Ovary (tissue), 9 donors: ENCODE data around the gene SOWAHD. TPM values are rescaled to one million over a fixed set of nuclear protein-coding genes. Genes with fewer than 3 reads are reported as not detected.
"Not testable (repeated sequence)": the region's sequence is repeated elsewhere in the genome, so short reads cannot be mapped to it uniquely, and the experiment has no call there.

ENCODE experiments used
- DNase-seq, 5 donors: peaks; one replicate each; pipeline ENCODE4 v3.0.0-alpha.2; 2019 to 2020
- H3K27ac ChIP-seq, 2 donors: fragments of 200-600 bp; one replicate each; pipeline versions ENCODE4 v1.5.1 to v1.8.0; 2019 to 2022
- H3K27me3 ChIP-seq: fragments of 200-600 bp; one replicate; pipeline ENCODE4 v1.8.0; 2022
- H3K36me3 ChIP-seq: fragments of 200-600 bp; sonication (generic); one replicate; pipeline ENCODE4 v1.5.1; 2019
- H3K4me1 ChIP-seq: one replicate; pipeline ENCODE4 v1.8.1; 2013; ENCODE audit warnings: mild to moderate bottlenecking, moderate library complexity; ENCODE audit not compliant: insufficient read depth
- H3K4me3 ChIP-seq: fragments of 200-600 bp; sonication (generic); one replicate; pipeline ENCODE4 v1.5.1; 2017
- H3K9me3 ChIP-seq, 2 donors: fragments of 200-600 bp in 1 of 2; sonication (generic) in 1 of 2; one replicate each; pipeline versions ENCODE4 v1.5.1 to v1.8.1; 2013 to 2019; ENCODE audit warnings: mild to moderate bottlenecking in 1 of 2, moderate library complexity in 1 of 2
- EP300 ChIP-seq: sonication (generic); formaldehyde crosslinking; IDR thresholded peaks from one replicate; pipeline ENCODE4 v1.6.1; 2017; ENCODE audit warnings: antibody characterized with exemption
- POLR2A ChIP-seq: fragments of 450-650 bp; IDR thresholded peaks from one replicate; pipeline ENCODE4 v1.6.1; 2017; ENCODE audit warnings: antibody characterized with exemption, mild to moderate bottlenecking, moderate library complexity
- WGBS, 3 donors: extraction: QIAGEN DNeasy Blood & Tissue Kit in 1 of 3; methylation state at CpG; one replicate each; pipeline versions ENCODE4 v1.1.5 to v1.1.7; 2013 to 2017; 5-methylcytosine and 5-hydroxymethylcytosine counted together
- intact Hi-C, 4 donors: fragments of 100-400 bp; cut with DNase I; formaldehyde crosslinking; loops; one replicate each; pipeline versions ENCODE4 v1.11.0 to v1.15.1; 2022 to 2023
- polyA plus RNA-seq, 2 donors: library from polyadenylated mRNA; stranded (reverse); fragments of 200-250 nt in 1 of 2; fragments of 350-450 nt in 1 of 2; fragmentation: Illumina TruSeq in 1 of 2; extraction: RNeasy Lipid Tissue Mini Kit (QIAGEN cat#74804) in 1 of 2; gene quantifications; one replicate each; pipeline ENCODE4 v1.2.3, GENCODE V29; 2013 to 2014
- small RNA-seq: library from RNA; depleted of rRNA; stranded (forward); fragments of <200 nt; gene quantifications from one replicate; pipeline ENCODE3, GENCODE V24; 2016
- total RNA-seq, 7 donors: library from RNA; depleted of rRNA in 2 of 7; stranded (reverse); fragments of >200 nt in 2 of 7; fragmentation: NEBNext Ultra II Directional in 3 of 7; extraction: Animal tissue kit (Norgen Biotek cat#: 25700) in 3 of 7; gene quantifications; one replicate each; pipeline versions ENCODE4 v1.1.0 to v1.2.4, GENCODE V29; 2016 to 2023
- TF ChIP-seq, protein P1 (sequence below), 3 donors: fragments of 450-650 bp in 2 of 3; fragments of 200-600 bp in 1 of 3; IDR thresholded peaks; one replicate each; pipeline versions ENCODE4 v1.5.1 to v1.8.0; 2016 to 2022; ENCODE audit warnings: antibody characterized with exemption in 3 of 3, mild to moderate bottlenecking in 1 of 3
- donor health status: DM: no; HTN: no; CAD: no; lungs with moderate emphysema.
- donor health status: DM: no; HTN: no; CAD: no.
- donor health status: Bipolar disorder and iron deficiency.
- donor health status: DM: yes; HTN: yes; CAD: no.
- donor health status: DM: no; HTN: no; CAD: no.
- donor health status: DM: yes; HTN: yes; CAD: no.

Gene SOWAHD
- total and polyA plus RNA-seq, 9 donors, result 0.12 to 2.3 (median 0.50) TPM; not detected in 2

DNA sequence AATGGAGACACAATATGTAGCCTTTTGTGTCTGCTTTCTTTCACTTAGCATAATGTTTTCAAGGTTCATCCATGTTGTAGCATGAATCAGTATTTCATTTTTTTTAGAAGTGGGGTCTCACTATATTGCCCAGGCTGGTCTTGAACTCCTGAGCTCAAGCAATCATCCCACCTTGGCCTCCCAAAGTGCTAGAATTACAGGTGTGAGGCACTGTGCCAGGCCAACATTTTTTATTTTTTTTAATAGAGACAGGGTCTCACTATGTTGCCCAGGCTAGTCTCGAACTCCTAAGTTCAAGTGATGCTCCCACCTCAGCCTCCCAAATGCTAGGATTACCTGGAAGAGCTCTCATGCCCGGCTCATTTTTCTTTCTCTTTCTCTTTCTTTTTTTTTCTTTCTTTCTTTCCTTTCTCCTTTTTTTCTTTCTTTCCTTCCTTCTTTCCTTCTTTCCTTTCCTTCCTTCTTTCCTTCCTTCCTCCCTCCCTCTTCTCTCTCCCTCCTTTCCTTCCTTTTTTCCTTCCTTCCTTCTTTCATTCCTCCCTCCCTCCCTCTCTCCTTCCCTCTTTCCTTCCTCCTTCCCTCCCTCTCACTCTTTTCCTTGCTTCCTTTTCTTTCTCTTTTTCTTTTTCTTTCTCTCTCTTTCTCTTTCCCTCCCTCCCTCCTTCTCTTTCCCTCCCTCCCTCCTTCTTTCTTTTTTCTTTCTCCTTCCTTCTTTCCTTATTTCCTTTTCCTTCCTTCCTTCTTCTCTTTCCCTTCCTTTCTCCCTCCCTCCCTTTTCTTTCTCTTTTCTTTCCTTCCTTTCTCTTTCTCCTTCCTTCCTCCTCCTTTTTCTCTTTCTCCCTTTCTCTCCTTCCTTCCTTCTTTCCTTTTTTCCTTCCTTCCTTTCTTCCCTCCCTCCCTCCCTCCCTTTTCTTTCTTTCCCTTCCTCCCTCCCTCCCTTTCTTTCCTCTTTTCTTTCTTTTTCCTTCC lies 43.1 kb downstream of the SOWAHD start:
- WGBS, 3 donors, result 82 to 85% (median 83%) methylated on average over 2 of the region's 2 CpGs
- no peaks in the 10 kb centered on the region for H3K9me3 ChIP-seq
- DNase-seq, result no peak

DNA sequence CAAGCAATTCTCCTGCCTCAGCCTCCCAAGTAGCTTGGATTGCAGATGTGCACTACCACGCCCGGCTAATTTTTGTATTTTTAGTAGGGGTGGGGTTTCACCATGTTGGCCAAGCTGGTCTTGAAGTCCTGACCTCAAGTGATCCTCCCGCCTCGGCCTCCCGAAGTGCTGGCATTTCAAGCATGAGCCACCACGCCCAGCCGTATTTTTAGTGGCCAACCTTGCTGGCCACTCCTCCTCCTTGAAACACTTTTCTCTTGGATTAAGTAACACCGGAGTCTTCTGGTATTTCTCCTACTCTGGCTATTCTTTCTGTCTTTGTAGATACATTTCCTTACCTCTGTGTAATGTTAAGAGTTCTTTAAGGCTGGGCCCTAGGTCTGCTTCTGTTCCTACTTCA lies 44.2 kb downstream of the SOWAHD start:
- no peaks in the 10 kb centered on the region for H3K36me3 ChIP-seq
- TF ChIP-seq, protein P1, sequence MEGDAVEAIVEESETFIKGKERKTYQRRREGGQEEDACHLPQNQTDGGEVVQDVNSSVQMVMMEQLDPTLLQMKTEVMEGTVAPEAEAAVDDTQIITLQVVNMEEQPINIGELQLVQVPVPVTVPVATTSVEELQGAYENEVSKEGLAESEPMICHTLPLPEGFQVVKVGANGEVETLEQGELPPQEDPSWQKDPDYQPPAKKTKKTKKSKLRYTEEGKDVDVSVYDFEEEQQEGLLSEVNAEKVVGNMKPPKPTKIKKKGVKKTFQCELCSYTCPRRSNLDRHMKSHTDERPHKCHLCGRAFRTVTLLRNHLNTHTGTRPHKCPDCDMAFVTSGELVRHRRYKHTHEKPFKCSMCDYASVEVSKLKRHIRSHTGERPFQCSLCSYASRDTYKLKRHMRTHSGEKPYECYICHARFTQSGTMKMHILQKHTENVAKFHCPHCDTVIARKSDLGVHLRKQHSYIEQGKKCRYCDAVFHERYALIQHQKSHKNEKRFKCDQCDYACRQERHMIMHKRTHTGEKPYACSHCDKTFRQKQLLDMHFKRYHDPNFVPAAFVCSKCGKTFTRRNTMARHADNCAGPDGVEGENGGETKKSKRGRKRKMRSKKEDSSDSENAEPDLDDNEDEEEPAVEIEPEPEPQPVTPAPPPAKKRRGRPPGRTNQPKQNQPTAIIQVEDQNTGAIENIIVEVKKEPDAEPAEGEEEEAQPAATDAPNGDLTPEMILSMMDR (IDR thresholded peaks at IDR 0.05), result no peak
- no peak for TF ChIP-seq POLR2A
- TF ChIP-seq EP300, result no peak
- no peak overlapping the region for H3K27ac ChIP-seq
- 89 to 96% (median 90%) methylated on average over 8 of the region's 8 CpGs for WGBS, 3 donors
- H3K4me3 ChIP-seq, result no peak overlapping the region
- intact Hi-C loops, result no loop called here
- no peak for DNase-seq
- H3K27me3 ChIP-seq, result no peaks in the 10 kb centered on the region
- no peaks in the 10 kb centered on the region for H3K9me3 ChIP-seq
- no peaks in the 10 kb centered on the region for H3K4me1 ChIP-seq

More for the DNA sequence above, 43.1 kb downstream of the SOWAHD start:
- TF ChIP-seq, protein P1 (IDR thresholded peaks at IDR 0.05), result no peak
- no peak for TF ChIP-seq POLR2A
- no peak for TF ChIP-seq EP300
- no peak overlapping the region for H3K27ac ChIP-seq
- intact Hi-C loops, result no loop called here
- H3K27me3 ChIP-seq, result no peaks in the 10 kb centered on the region
- H3K4me3 ChIP-seq, result no peak overlapping the region
- H3K4me1 ChIP-seq, result no peaks in the 10 kb centered on the region
- no peaks in the 10 kb centered on the region for H3K36me3 ChIP-seq

DNA sequence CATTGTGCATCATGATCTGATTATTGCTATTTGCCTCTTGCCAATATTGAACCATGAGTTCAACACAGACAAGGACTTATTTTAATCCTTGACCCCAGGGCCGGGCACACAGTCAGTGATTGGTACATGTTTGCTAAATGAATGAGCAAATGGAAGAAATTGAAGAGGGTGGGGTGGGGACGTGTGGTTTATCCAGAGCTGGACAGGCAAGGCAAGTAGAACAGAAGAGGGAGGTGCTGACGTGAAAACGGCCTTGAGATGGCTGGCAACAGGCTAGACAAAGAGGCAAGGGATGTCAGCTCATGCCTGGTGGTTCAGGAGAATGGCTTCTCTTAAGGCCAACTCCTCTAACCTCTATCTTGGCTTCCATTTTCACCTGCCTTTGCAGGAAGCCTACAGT lies 50.1 kb downstream of the SOWAHD start:
- H3K27ac ChIP-seq, H3K4me1 ChIP-seq, H3K27me3 ChIP-seq, DNase-seq, H3K36me3 ChIP-seq, intact Hi-C loops, H3K4me3 ChIP-seq, H3K9me3 ChIP-seq: not testable (repeated sequence)
- 26 to 56% (median 47%) methylated on average over 2 to 3 of the region's 4 CpGs for whole genome bisulfite sequencing, 3 donors

DNA sequence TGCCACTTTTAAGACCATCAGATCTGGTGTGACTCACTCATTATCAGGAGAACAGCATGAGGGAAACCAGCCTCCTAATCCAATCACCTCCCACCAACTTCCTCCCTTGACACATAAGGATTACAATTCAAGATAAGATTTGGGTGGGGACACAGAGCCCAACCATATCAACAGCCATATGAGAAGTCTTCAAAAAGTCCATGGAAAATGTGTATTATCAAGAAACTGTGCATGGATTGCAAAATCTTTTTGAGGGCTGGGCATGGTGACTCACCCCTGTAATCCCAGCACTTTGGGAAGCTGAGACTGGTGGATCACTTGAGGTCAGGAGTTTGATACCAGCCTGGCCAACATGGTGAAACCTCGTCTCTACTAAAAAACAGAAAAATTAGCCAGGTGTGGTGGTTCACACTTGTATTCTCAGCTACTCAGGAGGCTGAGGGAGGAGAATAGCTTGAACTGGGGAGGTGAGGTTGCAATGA lies 50.8 kb downstream of the SOWAHD start:
- Histone ChIP-seq H3K27me3 (no peaks in the 10 kb centered on the region), H3K4me3 (no peak overlapping the region), H3K36me3 (no peaks in the 10 kb centered on the region), H3K4me1 (no peaks in the 10 kb centered on the region), H3K27ac (no peak overlapping the region), H3K9me3 (no peaks in the 10 kb centered on the region)
- WGBS, 3 donors, result 46 to 67% (median 54%) methylated on average over 1 of the region's 1 CpG
- no peak for DNase-seq
- no peak for TF ChIP-seq EP300
- TF ChIP-seq POLR2A, result no peak
- TF ChIP-seq, protein P1 (IDR thresholded peaks at IDR 0.05), result no peak
- intact Hi-C loops, result no loop called here

Small RNAs within 50 kb of the gene (small RNA-seq; reads per million reads assigned to genes)
- gene SNORA69, result not detected

Other genes with a start within 250 kb of the SOWAHD start
- gene STEEP1, start 193.2 kb upstream of the SOWAHD start, total RNA-seq, result 10 to 100 TPM; 18.9 to 27.3 (median 22.1) TPM
- 10 to 100 TPM; 22.9 to 51.9 TPM for gene STEEP1, start 193.2 kb upstream of the SOWAHD start, polyA plus RNA-seq
- 10 to 100 TPM; 25.0 to 40.1 (median 30.2) TPM for gene UBE2A, start 184.0 kb upstream of the SOWAHD start, total RNA-seq
- gene UBE2A, start 184.0 kb upstream of the SOWAHD start, polyA plus RNA-seq, result 10 to 100 TPM; 29.8 to 86.0 TPM
- gene NKRF, start 152.2 kb upstream of the SOWAHD start, total RNA-seq, result 10 to 100 TPM in 3 of 7 donors, 1 to 10 TPM in 4; 7.5 to 12.5 (median 9.5) TPM
- gene NKRF, start 152.2 kb upstream of the SOWAHD start, polyA plus RNA-seq, result 10 to 100 TPM in 1 of 2 donors, 1 to 10 TPM in 1; 4.9 to 10.1 TPM
- 10 to 100 TPM in 5 of 7 donors, 1 to 10 TPM in 2; 4.6 to 19.3 (median 13.5) TPM for gene SEPTIN6, start 65.4 kb upstream of the SOWAHD start, total RNA-seq
- gene SEPTIN6, start 65.4 kb upstream of the SOWAHD start, polyA plus RNA-seq, result 10 to 100 TPM in 1 of 2 donors, 1 to 10 TPM in 1; 6.6 to 37.9 TPM
- 1,000 to 10,000 TPM; 2,907 to 8,735 (median 3,301) TPM for gene RPL39, start 33.0 kb downstream of the SOWAHD start, total RNA-seq
- gene RPL39, start 33.0 kb downstream of the SOWAHD start, polyA plus RNA-seq, result over 10,000 TPM in 1 of 2 donors, 1,000 to 10,000 TPM in 1; 5,166 to 12,575 TPM
- gene UPF3B, start 94.4 kb downstream of the SOWAHD start, total RNA-seq, result 1 to 10 TPM; 3.5 to 8.1 (median 7.6) TPM
- gene UPF3B, start 94.4 kb downstream of the SOWAHD start, polyA plus RNA-seq, result 10 to 100 TPM; 11.1 to 11.7 TPM
- gene RNF113A, start 113.1 kb downstream of the SOWAHD start, total RNA-seq, result 10 to 100 TPM in 6 of 7 donors, 1 to 10 TPM in 1; 9.5 to 14.7 (median 13.5) TPM
- 10 to 100 TPM; 16.9 to 18.5 TPM for gene RNF113A, start 113.1 kb downstream of the SOWAHD start, polyA plus RNA-seq
- 10 to 100 TPM; 50.1 to 73.2 (median 65.1) TPM for gene NDUFA1, start 113.2 kb downstream of the SOWAHD start, total RNA-seq
- gene NDUFA1, start 113.2 kb downstream of the SOWAHD start, polyA plus RNA-seq, result 100 to 1,000 TPM in 1 of 2 donors, 10 to 100 TPM in 1; 86.5 to 133 TPM
- 10 to 100 TPM in 1 of 7 donors, 1 to 10 TPM in 2, not detected in 4; 1.3 to 10.1 (median 1.3) TPM for gene AKAP14, start 137.3 kb downstream of the SOWAHD start, total RNA-seq
- gene AKAP14, start 137.3 kb downstream of the SOWAHD start, polyA plus RNA-seq, result under 1 TPM; 0.38 to 0.47 TPM
- 10 to 100 TPM in 4 of 7 donors, 1 to 10 TPM in 3; 7.6 to 11.6 (median 10.8) TPM for gene NKAP, start 185.2 kb downstream of the SOWAHD start, total RNA-seq
- 10 to 100 TPM in 1 of 2 donors, 1 to 10 TPM in 1; 7.1 to 16.0 TPM for gene NKAP, start 185.2 kb downstream of the SOWAHD start, polyA plus RNA-seq